ENCODE measurements around the gene HLA-DOA.

DNA sequence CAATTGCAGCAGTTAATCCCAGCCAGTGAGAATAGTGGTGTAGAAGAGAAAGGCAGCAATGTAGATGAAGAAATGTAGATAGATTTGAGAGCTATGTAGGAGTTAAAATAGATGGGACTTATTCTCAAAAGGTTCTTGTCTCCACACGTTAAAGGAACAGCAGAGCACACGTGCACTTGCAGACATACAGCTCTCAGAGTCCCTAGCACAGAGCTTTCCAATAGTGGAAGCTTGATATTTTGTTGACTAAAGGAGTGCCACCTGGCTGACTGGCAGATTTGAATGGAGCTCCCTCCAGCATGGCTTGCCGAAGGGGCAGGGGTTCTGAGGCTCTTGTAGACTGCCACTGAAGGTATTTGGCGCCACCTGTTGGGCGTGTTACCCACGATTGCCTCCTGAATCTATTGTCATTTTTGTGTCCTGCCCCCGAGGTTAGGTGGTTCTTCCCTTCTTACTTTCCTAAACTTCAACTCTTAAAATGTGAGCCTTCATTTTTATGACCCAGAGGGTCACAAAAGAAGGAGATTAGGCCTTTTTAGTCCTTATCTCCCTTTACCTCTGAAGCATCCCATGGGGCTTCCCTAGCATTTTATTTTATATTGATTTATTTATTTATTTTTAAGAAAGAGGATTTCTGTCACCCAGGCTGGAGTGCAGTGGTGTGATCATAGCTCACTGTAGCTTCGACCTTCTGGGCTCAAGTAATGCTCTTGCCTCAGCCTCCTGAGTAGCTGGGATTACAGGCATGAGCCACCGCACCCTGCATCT lies 24.6 kb downstream of the HLA-DOA start:
- no peak for TF ChIP-seq POLR2A (IDR thresholded peaks at IDR 0.05)
- TF ChIP-seq, protein P1, sequence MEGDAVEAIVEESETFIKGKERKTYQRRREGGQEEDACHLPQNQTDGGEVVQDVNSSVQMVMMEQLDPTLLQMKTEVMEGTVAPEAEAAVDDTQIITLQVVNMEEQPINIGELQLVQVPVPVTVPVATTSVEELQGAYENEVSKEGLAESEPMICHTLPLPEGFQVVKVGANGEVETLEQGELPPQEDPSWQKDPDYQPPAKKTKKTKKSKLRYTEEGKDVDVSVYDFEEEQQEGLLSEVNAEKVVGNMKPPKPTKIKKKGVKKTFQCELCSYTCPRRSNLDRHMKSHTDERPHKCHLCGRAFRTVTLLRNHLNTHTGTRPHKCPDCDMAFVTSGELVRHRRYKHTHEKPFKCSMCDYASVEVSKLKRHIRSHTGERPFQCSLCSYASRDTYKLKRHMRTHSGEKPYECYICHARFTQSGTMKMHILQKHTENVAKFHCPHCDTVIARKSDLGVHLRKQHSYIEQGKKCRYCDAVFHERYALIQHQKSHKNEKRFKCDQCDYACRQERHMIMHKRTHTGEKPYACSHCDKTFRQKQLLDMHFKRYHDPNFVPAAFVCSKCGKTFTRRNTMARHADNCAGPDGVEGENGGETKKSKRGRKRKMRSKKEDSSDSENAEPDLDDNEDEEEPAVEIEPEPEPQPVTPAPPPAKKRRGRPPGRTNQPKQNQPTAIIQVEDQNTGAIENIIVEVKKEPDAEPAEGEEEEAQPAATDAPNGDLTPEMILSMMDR (IDR thresholded peaks at IDR 0.05) = peak; percentile 79 to 90 (median 86)
